Measurements from ENCODE around the gene ZNF710. TPM values are rescaled to one million over a fixed set of nuclear protein-coding genes. Genes with fewer than 3 reads are reported as not detected.
A peak's percentile ranks its signal among the peaks of the same experiment; 100 is the strongest.

Gene ZNF710
- total RNA-seq, 4 donors from 2014 or later, result 19.2 to 32.1 (median 25.0) TPM

- H3K27ac ChIP-seq, result no peak overlapping the region
- DNase-seq (ENCODE audit: low spot score in 2 of 2), result no peak
- H3K36me3 ChIP-seq, result no peaks in the 10 kb centered on the region
- WGBS, result 97% methylated on average over 11 of the region's 11 CpGs
- TF ChIP-seq EP300 (IDR thresholded peaks at IDR 0.05), result no peak
- TF ChIP-seq POLR2A (IDR thresholded peaks at IDR 0.05), result no peak
- TF ChIP-seq POLR2AphosphoS5 (IDR thresholded peaks at IDR 0.05), result no peak
- TF ChIP-seq CTCF (IDR thresholded peaks at IDR 0.05), result no peak
- no peak overlapping the region for H3K4me3 ChIP-seq
- no peaks in the 10 kb centered on the region for H3K27me3 ChIP-seq
- no peaks in the 10 kb centered on the region for H3K9me3 ChIP-seq
- H3K4me1 ChIP-seq, result peaks cover 14% of the 10 kb centered on the region
Measured at GRCh38 chr15:89963301-89964231, 37.6 kb upstream of the ZNF710 start.

GRCh38 chr15:89964232-89964954 lies 36.7 kb upstream of the ZNF710 start:
- Histone ChIP-seq H3K27me3 (no peaks in the 10 kb centered on the region), H3K27ac (no peak overlapping the region), H3K36me3 (no peaks in the 10 kb centered on the region), H3K4me3 (no peak overlapping the region), H3K9me3 (no peaks in the 10 kb centered on the region), H3K4me1 (peaks cover 7% of the 10 kb centered on the region)
- WGBS, result 34% methylated on average over 3 of the region's 3 CpGs
- no peak for DNase-seq (ENCODE audit: low spot score in 2 of 2)
- TF ChIP-seq POLR2AphosphoS5 (IDR thresholded peaks at IDR 0.05) (no peak), POLR2A (IDR thresholded peaks at IDR 0.05) (no peak), CTCF (IDR thresholded peaks at IDR 0.05) (no peak), EP300 (IDR thresholded peaks at IDR 0.05) (no peak)

GRCh38 chr15:89967881-89968280 lies 33.2 kb upstream of the ZNF710 start:
- no peak for DNase-seq (ENCODE audit: low spot score in 2 of 2)
- 89% methylated on average over 4 of the region's 4 CpGs for WGBS
- no peak overlapping the region for H3K27ac ChIP-seq
- TF ChIP-seq EP300 (IDR thresholded peaks at IDR 0.05), result no peak
- no peak for TF ChIP-seq POLR2AphosphoS5 (IDR thresholded peaks at IDR 0.05)
- no peak for TF ChIP-seq CTCF (IDR thresholded peaks at IDR 0.05)
- TF ChIP-seq POLR2A (IDR thresholded peaks at IDR 0.05), result no peak
- no peaks in the 10 kb centered on the region for H3K27me3 ChIP-seq
- H3K36me3 ChIP-seq, result no peaks in the 10 kb centered on the region
- peaks cover 9% of the 10 kb centered on the region for H3K4me1 ChIP-seq
- H3K9me3 ChIP-seq, result no peaks in the 10 kb centered on the region
- H3K4me3 ChIP-seq, result no peak overlapping the region

- no peaks in the 10 kb centered on the region for H3K36me3 ChIP-seq
- H3K4me3 ChIP-seq, result no peak overlapping the region
- no peak overlapping the region for H3K27ac ChIP-seq
- no peaks in the 10 kb centered on the region for H3K9me3 ChIP-seq
- WGBS, result 28% methylated on average over 4 of the region's 4 CpGs
- no peaks in the 10 kb centered on the region for H3K27me3 ChIP-seq
- H3K4me1 ChIP-seq, result peaks cover 3% of the 10 kb centered on the region
- peak in 1 of 2 donors; percentile 70 for DNase-seq (ENCODE audit: low spot score in 2 of 2)
- peak; percentile 10 to 59 for TF ChIP-seq CTCF (IDR thresholded peaks at IDR 0.05)
- no peak for TF ChIP-seq POLR2AphosphoS5 (IDR thresholded peaks at IDR 0.05)
- TF ChIP-seq POLR2A (IDR thresholded peaks at IDR 0.05), result no peak
Measured at GRCh38 chr15:89971592-89971997, 29.5 kb upstream of the ZNF710 start.

- Histone ChIP-seq H3K27me3 (no peaks in the 10 kb centered on the region), H3K4me3 (no peak overlapping the region), H3K27ac (no peak overlapping the region), H3K36me3 (no peaks in the 10 kb centered on the region), H3K9me3 (no peaks in the 10 kb centered on the region), H3K4me1 (peaks cover 3% of the 10 kb centered on the region)
- WGBS, result 83% methylated on average over 5 of the region's 5 CpGs
- no peak for DNase-seq (ENCODE audit: low spot score in 2 of 2)
- no peak for TF ChIP-seq POLR2A (IDR thresholded peaks at IDR 0.05)
- TF ChIP-seq EP300 (IDR thresholded peaks at IDR 0.05), result no peak
- no peak for TF ChIP-seq CTCF (IDR thresholded peaks at IDR 0.05)
- TF ChIP-seq POLR2AphosphoS5 (IDR thresholded peaks at IDR 0.05), result no peak
Measured at GRCh38 chr15:89972085-89972484, 29.0 kb upstream of the ZNF710 start.
